OCI-LY1 (cell line): ENCODE results near the gene PLG.

Source experiments
- EZH2 ChIP-seq: fragments of 200-600 bp; sonication (generic), shearing (Covaris generic); IDR thresholded peaks from 2 replicates; pipeline ENCODE4 v1.8.0; 2017; ENCODE audit warnings: borderline replicate concordance, mixed run types, mild to moderate bottlenecking, antibody characterized with exemption, low read length, moderate library complexity, mixed read lengths
- TF ChIP-seq, protein P1 (sequence below): fragments of 200-600 bp; sonication (generic), shearing (Covaris generic); IDR thresholded peaks from 2 replicates; pipeline ENCODE4 v1.5.1; 2017; ENCODE audit warnings: mild to moderate bottlenecking, antibody characterized with exemption, low read length, moderate library complexity, mixed read lengths

DNA sequence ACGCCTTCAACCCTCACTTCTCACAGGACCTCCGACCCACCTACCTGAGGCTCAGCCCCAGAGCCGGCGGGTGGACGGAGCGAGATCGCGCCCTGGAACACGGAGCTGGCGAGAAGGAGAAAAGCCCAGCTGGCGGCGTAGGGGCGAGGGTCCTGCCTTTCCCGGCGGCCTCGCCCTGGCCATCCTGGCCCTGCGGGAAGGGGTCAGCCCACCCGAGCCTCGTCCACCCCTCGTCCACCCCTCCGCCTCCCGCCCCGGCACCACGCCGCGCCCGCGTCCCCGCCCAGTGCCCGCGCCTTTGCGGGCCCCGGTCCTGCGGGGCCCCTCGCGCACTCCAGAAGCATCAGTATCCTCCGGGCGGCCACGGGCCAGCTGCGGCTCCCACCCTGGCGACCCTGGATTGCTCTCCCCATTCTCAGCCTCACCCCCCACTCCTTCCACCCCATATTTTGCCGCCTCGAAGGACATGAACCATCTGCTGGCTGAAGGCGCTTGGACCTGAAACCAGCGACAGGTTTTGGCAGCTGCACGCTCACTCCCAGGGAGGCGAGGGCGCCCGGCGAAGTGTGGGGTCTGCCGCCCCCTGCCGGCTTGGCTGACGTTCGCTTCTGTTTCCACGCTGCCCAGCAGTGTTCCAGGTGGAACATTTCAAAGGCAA, 65.1 kb downstream of the PLG start:
- TF ChIP-seq, protein P1, sequence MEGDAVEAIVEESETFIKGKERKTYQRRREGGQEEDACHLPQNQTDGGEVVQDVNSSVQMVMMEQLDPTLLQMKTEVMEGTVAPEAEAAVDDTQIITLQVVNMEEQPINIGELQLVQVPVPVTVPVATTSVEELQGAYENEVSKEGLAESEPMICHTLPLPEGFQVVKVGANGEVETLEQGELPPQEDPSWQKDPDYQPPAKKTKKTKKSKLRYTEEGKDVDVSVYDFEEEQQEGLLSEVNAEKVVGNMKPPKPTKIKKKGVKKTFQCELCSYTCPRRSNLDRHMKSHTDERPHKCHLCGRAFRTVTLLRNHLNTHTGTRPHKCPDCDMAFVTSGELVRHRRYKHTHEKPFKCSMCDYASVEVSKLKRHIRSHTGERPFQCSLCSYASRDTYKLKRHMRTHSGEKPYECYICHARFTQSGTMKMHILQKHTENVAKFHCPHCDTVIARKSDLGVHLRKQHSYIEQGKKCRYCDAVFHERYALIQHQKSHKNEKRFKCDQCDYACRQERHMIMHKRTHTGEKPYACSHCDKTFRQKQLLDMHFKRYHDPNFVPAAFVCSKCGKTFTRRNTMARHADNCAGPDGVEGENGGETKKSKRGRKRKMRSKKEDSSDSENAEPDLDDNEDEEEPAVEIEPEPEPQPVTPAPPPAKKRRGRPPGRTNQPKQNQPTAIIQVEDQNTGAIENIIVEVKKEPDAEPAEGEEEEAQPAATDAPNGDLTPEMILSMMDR: peak; percentile 79
- TF ChIP-seq EZH2: no peak
